Measurements from ENCODE around the gene RAD51B.
"Not testable (repeated sequence)": the region's sequence is repeated elsewhere in the genome, so short reads cannot be mapped to it uniquely, and the experiment has no call there.

The RAD51B gene

GRCh38 chr14:67817750-67818438 is 1.7 kb upstream of the RAD51B start:
- H3K27me3 ChIP-seq (ENCODE audit: insufficient read depth, poor library complexity, severe bottlenecking), result no peaks in the 10 kb centered on the region
- TF ChIP-seq GABPA (IDR thresholded peaks at IDR 0.05; ENCODE audit: low read depth) (no peak), CTCF (IDR thresholded peaks at IDR 0.05; ENCODE audit: insufficient read depth, low read length) (no peak), SPI1 (IDR thresholded peaks at IDR 0.05; ENCODE audit: borderline replicate concordance, low read depth) (no peak), REST (IDR thresholded peaks at IDR 0.05; ENCODE audit: insufficient replicate concordance, low read depth) (no peak), POLR2AphosphoS5 (IDR thresholded peaks at IDR 0.05; ENCODE audit: low read depth) (no peak)
- H3K4me3 ChIP-seq (replicated peaks; ENCODE audit: insufficient read depth, low read length), result no peak overlapping the region
- H3K27ac ChIP-seq (replicated peaks), result no peak overlapping the region
- DNase-seq (ENCODE audit: low read depth in 1 of 2, low spot score in 1 of 2), result no peak

- not testable (repeated sequence) for H3K27ac ChIP-seq (replicated peaks); H3K4me3 ChIP-seq (replicated peaks; ENCODE audit: insufficient read depth, low read length); DNase-seq (ENCODE audit: low read depth in 1 of 2, low spot score in 1 of 2); H3K27me3 ChIP-seq (ENCODE audit: insufficient read depth, poor library complexity, severe bottlenecking)
These were observed 1.1 kb upstream of the RAD51B start for GRCh38 chr14:67818476-67818875.

- H3K27me3 ChIP-seq (ENCODE audit: insufficient read depth, poor library complexity, severe bottlenecking), result no peaks in the 10 kb centered on the region
- peak overlapping the region; percentile 80 for H3K4me3 ChIP-seq (replicated peaks; ENCODE audit: insufficient read depth, low read length)
- H3K27ac ChIP-seq (replicated peaks), result peak overlapping the region; percentile 67
- peak in 1 of 2 experiments; percentile 7 for DNase-seq (ENCODE audit: low read depth in 1 of 2, low spot score in 1 of 2)
- no peak for TF ChIP-seq SPI1 (IDR thresholded peaks at IDR 0.05; ENCODE audit: borderline replicate concordance, low read depth)
These were observed 921 bp downstream of the RAD51B start for GRCh38 chr14:67820428-67820971.

- Histone ChIP-seq H3K27me3 (ENCODE audit: insufficient read depth, poor library complexity, severe bottlenecking) (no peaks in the 10 kb centered on the region), H3K4me3 (replicated peaks; ENCODE audit: insufficient read depth, low read length) (no peak overlapping the region), H3K27ac (replicated peaks) (peak overlapping the region; percentile 67; the same call in 1 of the 2 replicates)
- TF ChIP-seq CTCF (IDR thresholded peaks at IDR 0.05; ENCODE audit: insufficient read depth, low read length) (no peak), GABPA (IDR thresholded peaks at IDR 0.05; ENCODE audit: low read depth) (no peak), REST (IDR thresholded peaks at IDR 0.05; ENCODE audit: insufficient replicate concordance, low read depth) (no peak), POLR2AphosphoS5 (IDR thresholded peaks at IDR 0.05; ENCODE audit: low read depth) (no peak), SPI1 (IDR thresholded peaks at IDR 0.05; ENCODE audit: borderline replicate concordance, low read depth) (no peak)
- DNase-seq (ENCODE audit: low read depth in 1 of 2, low spot score in 1 of 2), result no peak
These were observed 1.5 kb downstream of the RAD51B start for GRCh38 chr14:67821121-67821520.

GRCh38 chr14:67831113-67831512 is 11.5 kb downstream of the RAD51B start:
- H3K27me3 ChIP-seq (ENCODE audit: insufficient read depth, poor library complexity, severe bottlenecking), result no peaks in the 10 kb centered on the region
- no peak overlapping the region for H3K4me3 ChIP-seq (replicated peaks; ENCODE audit: insufficient read depth, low read length)
- H3K27ac ChIP-seq (replicated peaks), result no peak overlapping the region
- TF ChIP-seq SPI1 (IDR thresholded peaks at IDR 0.05; ENCODE audit: borderline replicate concordance, low read depth) (no peak), REST (IDR thresholded peaks at IDR 0.05; ENCODE audit: insufficient replicate concordance, low read depth) (no peak), CTCF (IDR thresholded peaks at IDR 0.05; ENCODE audit: insufficient read depth, low read length) (no peak)
- DNase-seq (ENCODE audit: low read depth in 1 of 2, low spot score in 1 of 2), result no peak

Measured in HL-60 (cell line).